K562 (cell line): ENCODE measurements around the gene CCDC183. TPM values are rescaled to one million over a fixed set of nuclear protein-coding genes. Genes with fewer than 3 reads are reported as not detected.

ENCODE experiments used
- CC2D1A ChIP-seq: fragments of 450-650 bp; IDR thresholded peaks from 2 replicates; pipeline ENCODE4 v1.6.1; 2017; ENCODE audit warnings: mild to moderate bottlenecking
- CREB1 ChIP-seq, 2 experiments: sonication (generic) in 1 of 2; formaldehyde crosslinking in 1 of 2; IDR thresholded peaks; 2 replicates each; pipeline versions ENCODE4 v1.6.1 to v1.8.0; 2012 to 2022; ENCODE audit warnings: inconsistent platforms in 1 of 2, mild to moderate bottlenecking in 1 of 2, missing genetic modification reagents in 1 of 2, moderate library complexity in 1 of 2
- CTBP1 ChIP-seq: fragments of 450-650 bp; IDR thresholded peaks from 2 replicates; pipeline ENCODE4 v1.6.1; 2016; ENCODE audit warnings: borderline replicate concordance
- DPF2 ChIP-seq: fragments of 450-650 bp; IDR thresholded peaks from 2 replicates; pipeline ENCODE4 v1.6.1; 2016
- MEF2A ChIP-seq: IDR thresholded peaks from 2 replicates; pipeline ENCODE4 v1.6.1; 2011; ENCODE audit warnings: low read depth, mild to moderate bottlenecking, low read length, moderate library complexity; ENCODE audit not compliant: control insufficient read depth
- MTA3 ChIP-seq: fragments of 450-650 bp; formaldehyde crosslinking; IDR thresholded peaks from 2 replicates; pipeline ENCODE4 v1.6.1; 2017; ENCODE audit warnings: mild to moderate bottlenecking, borderline replicate concordance
- PCBP1 ChIP-seq: fragments of 200-400 bp; formaldehyde crosslinking; IDR thresholded peaks from 2 replicates; pipeline ENCODE4 v1.6.1; 2018; ENCODE audit warnings: mild to moderate bottlenecking, low read depth, low read length; ENCODE audit not compliant: poor library complexity, severe bottlenecking
- POLR2AphosphoS5 ChIP-seq: IDR thresholded peaks from 2 replicates; pipeline ENCODE4 v1.6.1; 2011; ENCODE audit warnings: mild to moderate bottlenecking, low read depth, low read length, moderate library complexity; ENCODE audit not compliant: control insufficient read depth, insufficient read depth
- REST ChIP-seq, 2 experiments: fragments of 450-650 bp; formaldehyde crosslinking in 1 of 2; IDR thresholded peaks; 2 replicates each; pipeline versions ENCODE4 v1.4.0 to v1.6.1; 2014 to 2020; ENCODE audit warnings: mild to moderate bottlenecking in 2 of 2, borderline replicate concordance in 1 of 2, low read depth in 1 of 2
- RFX1 ChIP-seq: fragments of 450-650 bp; IDR thresholded peaks from 2 replicates; pipeline ENCODE4 v1.6.1; 2016; ENCODE audit warnings: mild to moderate bottlenecking, moderate library complexity
- SRSF7 ChIP-seq: fragments of 200-400 bp; formaldehyde crosslinking; optimal IDR thresholded peaks from 2 replicates; pipeline ENCODE3; 2017; ENCODE audit warnings: mild to moderate bottlenecking, low read depth, low read length
- ZNF133 ChIP-seq: fragments of 250-450 bp; sonication (Bioruptor Pico); IDR thresholded peaks from 2 replicates; pipeline ENCODE4 v1.4.0; 2020; ENCODE audit warnings: mild to moderate bottlenecking
- ZNF134 ChIP-seq: fragments of 250-450 bp; sonication (Bioruptor Pico); conservative IDR thresholded peaks from 2 replicates; pipeline ENCODE4 v1.4.0; 2020
- ZNF184 ChIP-seq: sonication (generic); formaldehyde crosslinking; IDR thresholded peaks from 2 replicates; pipeline ENCODE4 v1.5.0; 2020; ENCODE audit warnings: missing genetic modification reagents
- ZNF395 ChIP-seq: fragments of 200-800 bp; sonication (Bioruptor generic); IDR thresholded peaks from 2 replicates; pipeline ENCODE4 v1.6.1; 2017; ENCODE audit warnings: missing genetic modification characterization, missing compliant biosample characterization
- ZNF780A ChIP-seq: fragments of 250-450 bp; sonication (Bioruptor Pico); IDR thresholded peaks from 2 replicates; pipeline ENCODE4 v1.5.0; 2021; ENCODE audit warnings: mild to moderate bottlenecking
- polyA plus RNA-seq, 8 experiments: library from polyadenylated mRNA; depleted of rRNA in 4 of 8; stranded (reverse) in 5 of 8; unstranded in 3 of 8; fragments of >200 nt; fragmentation: Nextera tagmentation in 2 of 8; fragmentation: Illumina TruSeq in 1 of 8; extraction: Ambion mirVana in 2 of 8; extraction: Trizol in 1 of 8; gene quantifications; 2 replicates each; pipeline versions ENCODE4 v1.2.1 to v1.2.3, GENCODE V29; 2011 to 2014; ENCODE audit warnings: inconsistent platforms in 1 of 8, missing spikeins in 1 of 8
- total RNA-seq, 7 experiments: library from RNA; depleted of rRNA in 6 of 7; stranded (reverse); fragments of >200 nt in 6 of 7; fragmentation: Illumina TruSeq in 2 of 7; extraction: Trizol in 2 of 7; gene quantifications; 2 replicates each; pipeline versions ENCODE4 v1.2.1 to v1.2.3, GENCODE V29; 2011 to 2021; ENCODE audit warnings: low replicate concordance in 1 of 7
- TF ChIP-seq, protein P1 (sequence below): fragments of 200-800 bp; sonication (Bioruptor generic); IDR thresholded peaks from 2 replicates; pipeline ENCODE4 v1.6.1; 2017; ENCODE audit warnings: missing genetic modification characterization, missing compliant biosample characterization

CCDC183 gene
- total and polyA plus RNA-seq, 9 of the 15 experiments (the other 6 are each of a cell fraction or from before 2014, with no cell fraction given), result 0.21 to 0.60 (median 0.29) TPM; not detected in 4

- no peak for TF ChIP-seq POLR2AphosphoS5
- TF ChIP-seq ZNF133 (CRISPR knock-in tag), result no peak
- TF ChIP-seq ZNF780A, result no peak
- TF ChIP-seq CTBP1, result peak; percentile 90
- TF ChIP-seq, protein P1, sequence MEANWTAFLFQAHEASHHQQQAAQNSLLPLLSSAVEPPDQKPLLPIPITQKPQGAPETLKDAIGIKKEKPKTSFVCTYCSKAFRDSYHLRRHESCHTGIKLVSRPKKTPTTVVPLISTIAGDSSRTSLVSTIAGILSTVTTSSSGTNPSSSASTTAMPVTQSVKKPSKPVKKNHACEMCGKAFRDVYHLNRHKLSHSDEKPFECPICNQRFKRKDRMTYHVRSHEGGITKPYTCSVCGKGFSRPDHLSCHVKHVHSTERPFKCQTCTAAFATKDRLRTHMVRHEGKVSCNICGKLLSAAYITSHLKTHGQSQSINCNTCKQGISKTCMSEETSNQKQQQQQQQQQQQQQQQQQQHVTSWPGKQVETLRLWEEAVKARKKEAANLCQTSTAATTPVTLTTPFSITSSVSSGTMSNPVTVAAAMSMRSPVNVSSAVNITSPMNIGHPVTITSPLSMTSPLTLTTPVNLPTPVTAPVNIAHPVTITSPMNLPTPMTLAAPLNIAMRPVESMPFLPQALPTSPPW, result no peak
- no peak for TF ChIP-seq ZNF395 (CRISPR knock-in tag)
- no peak for TF ChIP-seq SRSF7
- TF ChIP-seq PCBP1, result peak; percentile 18
- peak; percentile 57; the same call in 1 of the 2 replicates for TF ChIP-seq REST (IDR thresholded peaks at IDR 0.05; ENCODE audit: borderline replicate concordance)
- TF ChIP-seq REST (CRISPR knock-in tag; IDR thresholded peaks at IDR 0.05; ENCODE audit: low read depth), result no peak
- no peak for TF ChIP-seq RFX1
- TF ChIP-seq MEF2A, result no peak
- peak; percentile 35; the same call in 1 of the 2 replicates for TF ChIP-seq DPF2
- TF ChIP-seq CC2D1A, result peak; percentile 17; the same call in 1 of the 2 replicates
- no peak for TF ChIP-seq ZNF134 (CRISPR knock-in tag)
- TF ChIP-seq CREB1 (IDR thresholded peaks at IDR 0.05), result no peak
- peak; percentile 27; the same call in 1 of the 2 replicates for TF ChIP-seq CREB1 (CRISPR knock-in tag; IDR thresholded peaks at IDR 0.05)
- peak; percentile 56; the same call in 1 of the 2 replicates for TF ChIP-seq MTA3
- TF ChIP-seq ZNF184 (CRISPR knock-in tag), result no peak
These were observed 4.4 kb upstream of the CCDC183 start (continued) for GRCh38 chr9:136791516-136792276.
